ENCODE measurements around the gene FNTB.

DNA sequence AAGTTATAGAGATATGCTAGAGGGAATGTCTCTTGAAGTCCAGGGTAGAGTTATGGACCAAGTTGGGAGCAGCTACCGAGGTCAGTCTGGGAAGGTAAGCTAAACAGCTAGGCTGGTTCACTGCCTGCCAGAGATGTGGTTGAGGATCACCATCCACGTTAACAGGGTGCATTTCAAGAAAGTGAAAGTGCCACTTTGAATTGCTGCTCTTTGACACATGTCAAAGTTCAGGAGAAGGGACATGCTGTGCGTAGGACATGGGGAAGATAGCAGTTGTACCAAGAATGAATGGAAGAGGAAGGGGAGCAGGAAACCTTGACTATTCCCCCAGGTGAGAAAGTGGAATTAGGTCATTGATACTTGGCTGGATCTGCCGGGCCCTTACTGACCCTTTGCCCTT, 66.1 kb downstream of the FNTB start:
- no peak for TF ChIP-seq EZH2 (IDR thresholded peaks at IDR 0.05; ENCODE audit: low read depth)
- TF ChIP-seq, protein P1, sequence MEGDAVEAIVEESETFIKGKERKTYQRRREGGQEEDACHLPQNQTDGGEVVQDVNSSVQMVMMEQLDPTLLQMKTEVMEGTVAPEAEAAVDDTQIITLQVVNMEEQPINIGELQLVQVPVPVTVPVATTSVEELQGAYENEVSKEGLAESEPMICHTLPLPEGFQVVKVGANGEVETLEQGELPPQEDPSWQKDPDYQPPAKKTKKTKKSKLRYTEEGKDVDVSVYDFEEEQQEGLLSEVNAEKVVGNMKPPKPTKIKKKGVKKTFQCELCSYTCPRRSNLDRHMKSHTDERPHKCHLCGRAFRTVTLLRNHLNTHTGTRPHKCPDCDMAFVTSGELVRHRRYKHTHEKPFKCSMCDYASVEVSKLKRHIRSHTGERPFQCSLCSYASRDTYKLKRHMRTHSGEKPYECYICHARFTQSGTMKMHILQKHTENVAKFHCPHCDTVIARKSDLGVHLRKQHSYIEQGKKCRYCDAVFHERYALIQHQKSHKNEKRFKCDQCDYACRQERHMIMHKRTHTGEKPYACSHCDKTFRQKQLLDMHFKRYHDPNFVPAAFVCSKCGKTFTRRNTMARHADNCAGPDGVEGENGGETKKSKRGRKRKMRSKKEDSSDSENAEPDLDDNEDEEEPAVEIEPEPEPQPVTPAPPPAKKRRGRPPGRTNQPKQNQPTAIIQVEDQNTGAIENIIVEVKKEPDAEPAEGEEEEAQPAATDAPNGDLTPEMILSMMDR (conservative IDR thresholded peaks at IDR 0.05) = no peak

Data from PC-9 (cell line).